ENCODE measurements around the gene OSBPL5.

Gene OSBPL5

GRCh38 chr11:3096909-3097530 lies 68.1 kb downstream of the OSBPL5 start:
- no peak for DNase-seq

GRCh38 chr11:3095712-3096361 lies 69.3 kb downstream of the OSBPL5 start:
- no peak for DNase-seq

GRCh38 chr11:3094223-3094824 lies 70.8 kb downstream of the OSBPL5 start:
- no peak for DNase-seq

- DNase-seq: no peak
These were observed 71.6 kb downstream of the OSBPL5 start for GRCh38 chr11:3093281-3094191.

- no peak for DNase-seq
These were observed 72.4 kb downstream of the OSBPL5 start for GRCh38 chr11:3092603-3093141.

- peak; percentile 29 for DNase-seq
These were observed 73.1 kb downstream of the OSBPL5 start for GRCh38 chr11:3091846-3092602.

- no peak for DNase-seq
These were observed 73.8 kb downstream of the OSBPL5 start for GRCh38 chr11:3091081-3091845.

- no peak for DNase-seq
These were observed 74.8 kb downstream of the OSBPL5 start for GRCh38 chr11:3090096-3090901.

- no peak for DNase-seq
These were observed 75.7 kb downstream of the OSBPL5 start for GRCh38 chr11:3089236-3090061.

GRCh38 chr11:3088806-3089205 lies 76.3 kb downstream of the OSBPL5 start:
- DNase-seq: no peak

GRCh38 chr11:3087821-3088800 lies 77.0 kb downstream of the OSBPL5 start:
- no peak for DNase-seq

GRCh38 chr11:3087373-3087772 lies 77.7 kb downstream of the OSBPL5 start:
- no peak for DNase-seq

- DNase-seq: no peak
These were observed 78.4 kb downstream of the OSBPL5 start for GRCh38 chr11:3086671-3087150.

- DNase-seq: no peak
These were observed 79.0 kb downstream of the OSBPL5 start for GRCh38 chr11:3086114-3086513.

- no peak for DNase-seq
These were observed 80.1 kb downstream of the OSBPL5 start for GRCh38 chr11:3085052-3085451.

- DNase-seq: no peak
These were observed 81.8 kb downstream of the OSBPL5 start for GRCh38 chr11:3083321-3083720.

- no peak for DNase-seq
These were observed 83.7 kb downstream of the OSBPL5 start for GRCh38 chr11:3081386-3081751.

- no peak for DNase-seq
These were observed 84.3 kb downstream of the OSBPL5 start for GRCh38 chr11:3080733-3081385.

All from NCI-H774 (cell line).